CD4-positive, CD25-positive, alpha-beta regulatory T cell (primary cell): ENCODE data around the gene RAB3GAP1. TPM values are rescaled to one million over a fixed set of nuclear protein-coding genes. Genes with fewer than 3 reads are reported as not detected.
A peak's percentile ranks its signal among the peaks of the same experiment; 100 is the strongest.
"Not testable (repeated sequence)": the region's sequence is repeated elsewhere in the genome, so short reads cannot be mapped to it uniquely, and the experiment has no call there.

Experiments
- ATAC-seq, 2 donors: fragments of 150-1000 bp; cut with Tn5 transposase; one replicate each; pipeline ENCODE4 v1.10.0; 2021; ENCODE audit warnings: low read depth in 2 of 2, moderate number of reproducible peaks in 2 of 2, moderate library complexity in 1 of 2
- DNase-seq, 3 donors: peaks; one replicate each; pipeline versions ENCODE4 v3.0.0 to v3.0.0-alpha.2; 2012 to 2022; ENCODE audit warnings: mixed read lengths in 1 of 3
- H3K27ac ChIP-seq: one replicate; pipeline ENCODE4 v1.7.0; 2013; ENCODE audit warnings: mild to moderate bottlenecking, low read length; ENCODE audit not compliant: insufficient read depth, poor library complexity, severe bottlenecking
- H3K27me3 ChIP-seq: one replicate; pipeline ENCODE4 v1.7.0; 2013; ENCODE audit warnings: low read length; ENCODE audit not compliant: control insufficient read depth, insufficient read depth
- H3K36me3 ChIP-seq: one replicate; pipeline ENCODE4 v1.7.0; 2013; ENCODE audit warnings: mild to moderate bottlenecking, low read length, moderate library complexity; ENCODE audit not compliant: control insufficient read depth, insufficient read depth
- H3K4me1 ChIP-seq: 2 replicates; pipeline ENCODE4 v1.7.0; 2013; ENCODE audit warnings: mild to moderate bottlenecking, low read length; ENCODE audit not compliant: insufficient read depth, control insufficient read depth, poor library complexity, severe bottlenecking
- H3K4me3 ChIP-seq: one replicate; pipeline ENCODE4 v1.7.0; 2013; ENCODE audit warnings: low read depth, mild to moderate bottlenecking, low read length, moderate library complexity
- H3K9me3 ChIP-seq, 2 experiments: 1 replicate in 1 of 2; 2 replicates in 1 of 2; pipeline ENCODE4 v1.7.0; 2013; ENCODE audit warnings: low read length in 2 of 2, mild to moderate bottlenecking in 1 of 2, moderate library complexity in 1 of 2; ENCODE audit not compliant: control insufficient read depth in 2 of 2
- H3K27ac Mint-ChIP-seq, 3 donors: one replicate each; pipeline ENCODE4 v1.8.0; 2020 to 2022; ENCODE audit warnings: mild to moderate bottlenecking in 3 of 3, mixed read lengths in 3 of 3, moderate library complexity in 2 of 3
- H3K27me3 Mint-ChIP-seq: one replicate; pipeline ENCODE4 v1.8.0; 2022; ENCODE audit warnings: mild to moderate bottlenecking, mixed read lengths
- H3K36me3 Mint-ChIP-seq: one replicate; pipeline ENCODE4 v1.8.0; 2020; ENCODE audit warnings: mixed read lengths
- H3K4me1 Mint-ChIP-seq, 4 donors: one replicate each; pipeline ENCODE4 v1.8.0; 2020 to 2022; ENCODE audit warnings: mixed read lengths in 4 of 4, mild to moderate bottlenecking in 1 of 4
- H3K4me3 Mint-ChIP-seq, 4 donors: one replicate each; pipeline ENCODE4 v1.8.0; 2020 to 2022; ENCODE audit warnings: mild to moderate bottlenecking in 4 of 4, mixed read lengths in 4 of 4, moderate library complexity in 3 of 4
- H3K9me3 Mint-ChIP-seq, 7 donors: one replicate each; pipeline ENCODE4 v1.8.0; 2020 to 2022; ENCODE audit warnings: mixed read lengths in 7 of 7, mild to moderate bottlenecking in 3 of 7, moderate library complexity in 2 of 7
- polyA plus RNA-seq, 4 donors: library from polyadenylated mRNA; unstranded; fragments of 300-500 nt; fragmentation: Illumina TruSeq; gene quantifications; one replicate each; pipeline ENCODE4 v1.2.3, GENCODE V29; 2021
- total RNA-seq: library from RNA; stranded (reverse); gene quantifications from one replicate; pipeline ENCODE4 v1.2.3, GENCODE V29; 2022

Gene RAB3GAP1
- total and polyA plus RNA-seq, 5 donors from 2014 or later: 15.4 to 40.1 (median 19.7) TPM

GRCh38 chr2:135121016-135121657, 69.0 kb downstream of the RAB3GAP1 start:
- ATAC-seq (no peak), DNase-seq (no peak)
- H3K9me3 ChIP-seq: no peaks in the 10 kb centered on the region
- no peak overlapping the region for H3K27ac ChIP-seq
- Mint-ChIP-seq H3K4me3 (no peak overlapping the region), H3K27ac (peak overlapping the region in 1 of 3 donors; percentile 11), H3K4me1 (peaks cover 5 to 14% (median 8%) of the 10 kb centered on the region in 4 donors), H3K27me3 (no peaks in the 10 kb centered on the region), H3K36me3 (peaks cover 37% of the 10 kb centered on the region), H3K9me3 (no peaks in the 10 kb centered on the region)
- H3K4me1 ChIP-seq: no peaks in the 10 kb centered on the region
- no peak overlapping the region for H3K4me3 ChIP-seq
- peaks cover 30% of the 10 kb centered on the region for H3K36me3 ChIP-seq
- no peaks in the 10 kb centered on the region for H3K27me3 ChIP-seq

- not testable (repeated sequence) for ATAC-seq, H3K4me1 ChIP-seq, H3K9me3 ChIP-seq, H3K27me3 ChIP-seq, H3K9me3 Mint-ChIP-seq, H3K4me3 Mint-ChIP-seq, H3K27ac Mint-ChIP-seq, H3K4me3 ChIP-seq, H3K27ac ChIP-seq, DNase-seq, H3K27me3 Mint-ChIP-seq
- Mint-ChIP-seq H3K4me1 (peaks cover 5 to 14% (median 8%) of the 10 kb centered on the region in 4 donors), H3K36me3 (peaks cover 37% of the 10 kb centered on the region)
- H3K36me3 ChIP-seq: peaks cover 35% of the 10 kb centered on the region
Measured at GRCh38 chr2:135121658-135122039, 69.6 kb downstream of the RAB3GAP1 start.

- Mint-ChIP-seq H3K27me3 (no peaks in the 10 kb centered on the region), H3K27ac (peak overlapping the region in 1 of 3 donors; percentile 33), H3K4me3 (no peak overlapping the region), H3K9me3 (no peaks in the 10 kb centered on the region), H3K4me1 (peaks cover 0 to 10% (median under 1%) of the 10 kb centered on the region in 4 donors), H3K36me3 (peaks cover 35% of the 10 kb centered on the region)
- ATAC-seq: no peak
- no peak overlapping the region for H3K27ac ChIP-seq
- no peaks in the 10 kb centered on the region for H3K27me3 ChIP-seq
- no peaks in the 10 kb centered on the region for H3K9me3 ChIP-seq
- peaks cover 52% of the 10 kb centered on the region for H3K36me3 ChIP-seq
- H3K4me3 ChIP-seq: no peak overlapping the region
- no peak for DNase-seq
- no peaks in the 10 kb centered on the region for H3K4me1 ChIP-seq
Measured at GRCh38 chr2:135124924-135125886, 73.1 kb downstream of the RAB3GAP1 start.

- no peak overlapping the region for H3K4me3 Mint-ChIP-seq
- H3K36me3 Mint-ChIP-seq: peaks cover 34% of the 10 kb centered on the region
- ATAC-seq (no peak), DNase-seq (no peak)
- peaks cover 0 to 14% (median under 1%) of the 10 kb centered on the region in 4 donors for H3K4me1 Mint-ChIP-seq
- H3K27ac Mint-ChIP-seq: no peak overlapping the region
- no peaks in the 10 kb centered on the region for H3K4me1 ChIP-seq
- H3K9me3 ChIP-seq: no peaks in the 10 kb centered on the region
- H3K4me3 ChIP-seq: no peak overlapping the region
- H3K27ac ChIP-seq: no peak overlapping the region
- H3K9me3 Mint-ChIP-seq: no peaks in the 10 kb centered on the region
- H3K36me3 ChIP-seq: peaks cover 60% of the 10 kb centered on the region
- H3K27me3 Mint-ChIP-seq: no peaks in the 10 kb centered on the region
- no peaks in the 10 kb centered on the region for H3K27me3 ChIP-seq
Measured at GRCh38 chr2:135125940-135126339, 73.8 kb downstream of the RAB3GAP1 start.

- Histone ChIP-seq H3K27ac (no peak overlapping the region), H3K36me3 (peaks cover 71% of the 10 kb centered on the region), H3K4me3 (no peak overlapping the region), H3K27me3 (no peaks in the 10 kb centered on the region), H3K4me1 (no peaks in the 10 kb centered on the region), H3K9me3 (no peaks in the 10 kb centered on the region)
- H3K27me3 Mint-ChIP-seq: no peaks in the 10 kb centered on the region
- ATAC-seq (no peak), DNase-seq (no peak)
- H3K4me1 Mint-ChIP-seq: peaks cover 0 to 10% (median 7%) of the 10 kb centered on the region in 4 donors
- no peak overlapping the region for H3K4me3 Mint-ChIP-seq
- H3K36me3 Mint-ChIP-seq: peaks cover 46% of the 10 kb centered on the region
- H3K9me3 Mint-ChIP-seq: no peaks in the 10 kb centered on the region
- H3K27ac Mint-ChIP-seq: peak overlapping the region in 1 of 3 donors; percentile 74
Measured at GRCh38 chr2:135130751-135131150, 78.7 kb downstream of the RAB3GAP1 start.

- Histone ChIP-seq H3K36me3 (peaks cover 75% of the 10 kb centered on the region), H3K27ac (no peak overlapping the region), H3K27me3 (no peaks in the 10 kb centered on the region), H3K9me3 (no peaks in the 10 kb centered on the region), H3K4me1 (no peaks in the 10 kb centered on the region), H3K4me3 (no peak overlapping the region)
- H3K27ac Mint-ChIP-seq: peak overlapping the region in 1 of 3 donors; percentile 49
- H3K4me3 Mint-ChIP-seq: no peak overlapping the region
- H3K27me3 Mint-ChIP-seq: no peaks in the 10 kb centered on the region
- ATAC-seq (no peak), DNase-seq (no peak)
- peaks cover 0 to 11% (median 7%) of the 10 kb centered on the region in 4 donors for H3K4me1 Mint-ChIP-seq
- no peaks in the 10 kb centered on the region for H3K9me3 Mint-ChIP-seq
- peaks cover 53% of the 10 kb centered on the region for H3K36me3 Mint-ChIP-seq
Measured at GRCh38 chr2:135132314-135132713, 80.2 kb downstream of the RAB3GAP1 start.

- H3K9me3 ChIP-seq: peaks cover 10 to 12% of the 10 kb centered on the region in 2 experiments
- H3K4me3 Mint-ChIP-seq: no peak overlapping the region
- peaks cover 71% of the 10 kb centered on the region for H3K36me3 ChIP-seq
- no peaks in the 10 kb centered on the region for H3K4me1 ChIP-seq
- no peaks in the 10 kb centered on the region for H3K27me3 Mint-ChIP-seq
- peaks cover 0 to 14% (median 1%) of the 10 kb centered on the region in 7 donors for H3K9me3 Mint-ChIP-seq
- ATAC-seq: no peak
- H3K27ac Mint-ChIP-seq: peak overlapping the region in 1 of 3 donors; percentile 26
- peaks cover 5 to 20% (median 8%) of the 10 kb centered on the region in 4 donors for H3K4me1 Mint-ChIP-seq
- H3K27ac ChIP-seq: no peak overlapping the region
- H3K36me3 Mint-ChIP-seq: peaks cover 73% of the 10 kb centered on the region
- H3K4me3 ChIP-seq: no peak overlapping the region
- DNase-seq: no peak
- no peaks in the 10 kb centered on the region for H3K27me3 ChIP-seq
Measured at GRCh38 chr2:135140606-135141005, 88.5 kb downstream of the RAB3GAP1 start.
